ENCODE results near the gene ALDOB. TPM values are rescaled to one million over a fixed set of nuclear protein-coding genes. Genes with fewer than 3 reads are reported as not detected.

ALDOB gene
- not detected in 5 replicates for total RNA-seq (2022; extraction: Qiagen RNA extraction; ENCODE audit: low read depth)

GRCh38 chr9:101435601-101436079 is at the start of gene ALDOB:
Gene ALDOB, minus strand, starts transcription at chr9:101435774. Its CDS starts 4,887 bp downstream, at chr9:101430887.

GRCh38 chr9:101398068-101398929 is 37.3 kb downstream of the ALDOB start, which contains the start of the genes MRPL50 and ZNF189:
Gene MRPL50, minus strand, starts transcription at chr9:101398618. Its CDS starts 26 bp downstream, at chr9:101398592.
Gene ZNF189, plus strand, starts transcription at chr9:101398851. Its CDS starts 306 bp downstream, at chr9:101399157.

DNA sequence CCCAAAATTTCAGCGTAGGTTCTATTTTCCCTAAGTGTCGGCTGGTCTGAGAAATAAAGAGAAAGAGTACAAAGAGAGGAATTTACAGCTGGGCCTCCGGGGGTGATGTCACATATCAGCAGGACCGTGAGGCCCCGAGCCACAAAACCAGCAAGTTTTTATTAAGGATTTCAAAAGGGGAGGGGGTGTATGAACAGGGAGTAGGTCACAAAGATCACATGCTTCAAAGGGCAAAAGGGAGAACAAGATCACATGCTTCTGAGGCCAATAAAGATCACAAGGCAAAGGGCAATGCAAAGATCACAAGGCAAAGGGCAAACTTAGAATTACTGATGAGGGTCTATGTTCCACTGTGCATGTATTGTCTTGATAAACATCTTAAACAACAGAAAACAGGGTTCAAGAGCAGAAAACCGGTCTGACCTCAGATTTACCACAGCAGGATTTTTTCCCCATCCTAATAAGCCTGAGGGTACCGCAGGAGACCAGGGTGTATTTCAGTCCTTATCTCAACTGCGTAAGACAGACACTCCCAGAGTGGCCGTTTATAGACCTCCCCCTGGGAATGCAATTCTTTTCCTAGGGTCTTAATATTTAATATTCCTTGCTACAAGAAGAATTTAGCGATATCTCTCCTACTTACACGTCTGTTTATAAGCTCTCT is 50.6 kb downstream of the ALDOB start, which contains the start of gene BAAT:
Gene BAAT (minus strand): TSS at position 134 of the 664 bp plus-strand sequence. CDS start 13,602 bp downstream, outside the sequence.

Other genes starting within 250 kb of the ALDOB start
- 0.40 to 0.67 TPM (median 0.57 TPM) in 5 replicates for gene BAAT, start 50.8 kb downstream of the ALDOB start, total RNA-seq (2022; extraction: Qiagen RNA extraction; ENCODE audit: low read depth)
- gene MRPL50, start 37.2 kb downstream of the ALDOB start, total RNA-seq (2022; extraction: Qiagen RNA extraction; ENCODE audit: low read depth): 14.2 to 16.8 TPM (median 15.9 TPM) in 5 replicates
- gene ZNF189, start 36.9 kb downstream of the ALDOB start, total RNA-seq (2022; extraction: Qiagen RNA extraction; ENCODE audit: low read depth): 6.2 to 9.0 TPM (median 7.4 TPM) in 5 replicates
- 21.1 to 26.5 TPM (median 26.0 TPM) in 5 replicates for gene RNF20, start 98.1 kb upstream of the ALDOB start, total RNA-seq (2022; extraction: Qiagen RNA extraction; ENCODE audit: low read depth)
- not detected in 5 replicates for gene PPP3R2, start 159.2 kb upstream of the ALDOB start, total RNA-seq (2022; extraction: Qiagen RNA extraction; ENCODE audit: low read depth)